NAMALWA (cell line): ENCODE data around the gene HECTD2.
"Not testable (repeated sequence)": the region's sequence is repeated elsewhere in the genome, so short reads cannot be mapped to it uniquely, and the experiment has no call there.

Source experiments
- DNase-seq: peaks from one replicate; pipeline ENCODE4 v3.0.0-alpha.2; 2015; ENCODE audit warnings: low spot score

The HECTD2 gene

GRCh38 chr10:91412354-91413087 lies 2.4 kb downstream of the HECTD2 start:
- no peak for DNase-seq

DNA sequence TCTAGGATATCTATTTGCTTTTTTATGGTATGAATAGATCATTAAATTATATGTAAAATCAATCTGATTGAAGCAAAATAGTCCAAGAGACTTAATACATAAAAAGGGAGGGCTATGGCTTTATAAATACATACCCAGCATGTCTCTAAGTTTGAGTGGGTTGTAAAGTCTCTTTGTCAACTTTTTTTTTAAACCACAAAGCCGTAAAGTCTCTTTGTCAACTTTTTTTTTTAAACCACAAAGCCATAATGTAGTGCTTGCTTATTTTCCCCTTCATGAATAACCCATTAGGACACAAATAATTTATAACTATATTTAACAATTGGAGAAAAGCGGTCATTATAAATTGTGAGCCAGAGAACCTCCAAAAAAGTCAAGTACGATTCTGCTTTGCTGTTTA lies 5.7 kb downstream of the HECTD2 start:
- DNase-seq, result no peak

GRCh38 chr10:91416339-91416855 lies 6.3 kb downstream of the HECTD2 start:
- no peak for DNase-seq

- no peak for DNase-seq
Measured at GRCh38 chr10:91418416-91418815, 8.3 kb downstream of the HECTD2 start.

GRCh38 chr10:91420868-91421267 lies 10.7 kb downstream of the HECTD2 start:
- no peak for DNase-seq

- no peak for DNase-seq
Measured at GRCh38 chr10:91422915-91423314, 12.8 kb downstream of the HECTD2 start.

DNA sequence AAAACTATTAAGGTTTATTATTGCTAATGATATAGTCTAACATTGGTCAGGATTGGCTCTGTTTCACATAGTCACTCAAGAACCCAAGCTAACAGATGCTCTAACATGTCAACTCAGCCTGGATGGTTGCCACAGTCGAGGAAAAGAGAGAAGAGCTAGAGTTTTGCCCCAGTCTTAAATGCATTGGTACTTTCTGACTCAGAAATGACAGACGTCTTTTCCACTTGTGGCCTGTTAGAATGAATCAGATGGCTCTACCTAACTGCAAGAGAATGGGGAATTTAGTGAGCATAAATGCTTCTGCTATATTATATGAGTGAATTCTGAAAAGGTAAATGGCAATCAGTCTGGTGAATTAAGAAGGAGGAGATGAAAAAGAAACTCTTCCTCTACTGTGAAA lies 13.9 kb downstream of the HECTD2 start:
- DNase-seq, result no peak

GRCh38 chr10:91432175-91432574 lies 22.0 kb downstream of the HECTD2 start:
- no peak for DNase-seq

DNA sequence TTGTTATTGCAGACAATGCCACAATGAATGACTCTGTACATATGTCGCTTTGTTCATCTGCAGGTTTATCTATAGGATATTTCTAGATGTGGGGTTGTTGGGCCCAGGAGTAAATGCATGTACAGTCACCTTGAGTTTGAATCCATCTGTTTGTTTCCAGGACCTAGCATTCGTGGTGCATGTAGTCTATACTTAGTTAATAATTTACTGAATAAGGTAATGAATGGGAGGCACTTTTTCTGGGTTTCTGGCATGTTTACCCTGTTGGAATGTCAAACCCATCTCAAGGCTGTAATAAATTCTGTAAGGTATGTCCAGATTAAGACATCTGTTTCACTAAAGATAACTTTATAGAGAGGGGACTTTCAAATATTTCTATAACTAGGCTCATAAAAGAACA lies 23.5 kb downstream of the HECTD2 start:
- DNase-seq, result no peak

DNA sequence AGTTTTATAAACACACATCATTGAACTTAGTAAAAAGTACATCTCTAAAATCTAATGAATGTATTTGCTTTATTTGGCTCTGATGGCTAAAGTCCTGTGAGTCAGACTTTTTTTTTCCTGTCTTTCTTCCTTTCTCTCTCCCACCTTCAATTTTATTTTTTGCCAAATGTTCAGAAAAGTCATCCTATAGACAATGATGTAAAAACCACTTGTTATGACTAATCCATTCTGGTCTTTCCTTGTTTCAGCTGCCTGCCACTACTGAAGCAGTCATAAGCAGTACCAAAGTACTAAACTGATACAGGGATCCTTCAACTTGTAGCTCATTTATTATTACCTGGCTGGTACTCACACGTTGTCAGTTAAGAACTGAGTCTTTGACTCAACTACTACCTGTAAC lies 23.9 kb downstream of the HECTD2 start:
- DNase-seq, result no peak

GRCh38 chr10:91435241-91435640 lies 25.1 kb downstream of the HECTD2 start:
- no peak for DNase-seq

DNA sequence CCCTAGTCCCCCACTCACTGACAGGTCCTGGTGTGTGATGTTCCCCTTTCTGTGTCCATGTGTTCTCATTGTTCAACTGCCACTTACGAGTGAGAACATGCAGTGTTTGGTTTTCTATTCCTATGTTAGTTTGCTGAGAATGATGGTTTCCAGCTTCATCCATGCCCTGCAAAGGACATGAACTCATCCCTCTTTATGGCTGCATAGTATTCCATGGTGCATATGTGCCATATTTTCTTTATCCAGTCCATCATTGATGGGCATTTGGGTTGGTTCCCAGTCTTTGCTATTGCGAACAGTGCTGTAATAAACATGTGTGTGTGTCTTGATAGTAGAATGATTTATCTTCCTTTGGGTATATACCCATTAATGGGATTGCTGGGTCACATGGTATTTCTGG lies 28.1 kb downstream of the HECTD2 start:
- not testable (repeated sequence) for DNase-seq

GRCh38 chr10:91444211-91445182 lies 34.4 kb downstream of the HECTD2 start:
- no peak for DNase-seq

DNA sequence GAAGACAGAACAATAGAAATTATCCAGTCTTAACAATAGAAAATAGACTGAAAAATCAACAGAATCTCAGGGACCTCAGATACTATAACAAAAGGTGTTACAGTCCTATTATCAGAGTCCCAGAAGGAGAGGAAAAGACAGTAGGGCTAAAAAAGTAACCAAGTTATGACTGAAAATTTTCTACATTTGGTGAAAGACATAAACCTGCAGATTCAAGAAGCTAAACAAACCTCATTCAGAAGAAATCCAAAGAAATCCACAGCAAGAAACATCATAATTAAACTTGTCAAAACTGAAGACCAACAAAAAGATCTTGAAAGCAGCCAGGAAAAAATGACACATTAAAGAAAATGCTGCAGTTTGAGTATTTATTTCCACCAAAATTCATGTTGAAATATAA lies 41.9 kb downstream of the HECTD2 start:
- no peak for DNase-seq

- no peak for DNase-seq
Measured at GRCh38 chr10:91453535-91453934, 43.4 kb downstream of the HECTD2 start.

DNA sequence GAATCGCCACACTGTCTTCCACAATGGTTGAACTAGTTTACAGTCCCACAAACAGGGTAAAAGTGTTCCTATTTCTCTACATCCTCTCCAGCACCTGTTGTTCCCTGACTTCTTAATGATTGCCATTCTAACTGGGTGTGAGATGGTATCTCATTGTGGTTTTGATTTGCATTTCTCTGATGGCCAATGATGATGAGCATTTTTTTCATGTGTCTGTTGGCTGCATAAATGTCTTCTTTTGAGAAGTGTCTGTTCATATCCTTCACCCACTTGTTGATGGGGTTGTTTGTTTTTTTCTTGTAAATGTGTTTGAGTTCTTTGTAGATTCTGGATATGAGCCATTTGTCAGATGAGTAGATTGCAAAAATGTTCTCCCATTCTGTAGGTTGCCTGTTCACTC lies 45.0 kb downstream of the HECTD2 start:
- not testable (repeated sequence) for DNase-seq

- no peak for DNase-seq
Measured at GRCh38 chr10:91460681-91461080, 50.5 kb downstream of the HECTD2 start.

DNA sequence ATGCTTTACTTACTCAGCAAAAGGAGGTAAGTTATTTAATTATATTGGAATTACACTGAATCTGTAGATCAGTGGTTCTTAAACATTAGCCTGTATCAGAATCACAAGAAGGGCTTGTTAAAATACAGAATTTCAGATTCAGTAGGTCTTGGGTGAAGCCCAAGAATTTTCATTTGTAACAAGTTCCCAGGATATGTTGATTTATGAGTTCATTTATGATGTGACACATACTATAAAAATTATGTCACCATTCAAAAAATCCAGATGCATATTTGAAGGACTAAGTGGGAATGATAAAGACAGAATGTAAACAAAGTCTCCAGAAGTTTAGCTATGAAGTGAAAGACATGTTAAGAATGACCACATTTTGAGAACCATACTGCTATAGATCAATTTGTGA lies 52.3 kb downstream of the HECTD2 start:
- DNase-seq, result no peak

GRCh38 chr10:91464500-91464899 lies 54.4 kb downstream of the HECTD2 start:
- no peak for DNase-seq

GRCh38 chr10:91465261-91465660 lies 55.1 kb downstream of the HECTD2 start:
- no peak for DNase-seq

- DNase-seq, result no peak
Measured at GRCh38 chr10:91467114-91467513, 57.0 kb downstream of the HECTD2 start.

DNA sequence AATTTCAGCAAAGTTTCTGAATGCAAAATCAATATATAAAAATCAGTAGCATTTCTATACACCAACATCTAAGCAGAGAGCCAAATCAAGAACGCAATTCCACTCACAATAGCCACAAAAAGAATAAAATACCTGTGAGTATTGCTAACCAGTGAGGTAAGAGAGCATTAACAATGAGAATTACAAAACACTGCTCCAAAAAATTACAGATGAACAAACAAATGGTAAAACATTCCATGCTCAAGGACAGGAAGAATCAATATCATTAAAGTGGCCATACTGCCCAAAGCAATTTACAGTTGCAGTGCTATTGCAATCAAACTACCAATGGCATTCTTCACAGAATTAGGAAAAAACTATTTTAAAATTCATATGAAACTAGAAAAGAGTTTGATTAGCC lies 61.5 kb downstream of the HECTD2 start:
- DNase-seq, result no peak

DNA sequence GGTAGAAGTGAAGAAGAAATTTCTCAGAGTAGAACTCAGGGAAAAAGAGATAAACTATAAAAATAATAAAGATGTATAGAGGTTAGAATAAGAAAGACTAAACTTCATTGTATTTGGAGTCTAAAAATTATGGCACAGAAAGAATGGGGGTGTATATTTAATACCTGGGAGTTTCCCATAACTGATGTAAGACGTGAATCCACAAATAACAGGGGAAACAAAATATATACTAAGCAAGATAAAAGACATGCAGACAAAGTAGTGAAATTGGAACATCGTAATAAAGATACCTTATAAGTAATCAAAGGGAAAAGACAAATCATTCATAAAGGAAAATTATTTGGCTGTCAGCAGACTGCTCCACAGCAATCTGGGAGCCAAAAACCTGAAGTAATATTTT lies 62.8 kb downstream of the HECTD2 start:
- no peak for DNase-seq
